HepG2 (cell line): ENCODE measurements around the gene CHD9. TPM values are rescaled to one million over a fixed set of nuclear protein-coding genes. Genes with fewer than 3 reads are reported as not detected.

Experiments
- ARNTL ChIP-seq: sonication (generic); formaldehyde crosslinking; IDR thresholded peaks from 2 replicates; pipeline ENCODE4 v1.4.0; 2020; ENCODE audit warnings: mild to moderate bottlenecking, missing genetic modification reagents
- FOXA3 ChIP-seq: IDR thresholded peaks from 2 replicates; pipeline ENCODE4 v1.6.1; 2016; ENCODE audit warnings: missing genetic modification reagents, missing compliant biosample characterization
- GLI4 ChIP-seq: sonication (generic); formaldehyde crosslinking; IDR thresholded peaks from 2 replicates; pipeline ENCODE4 v1.5.1; 2020; ENCODE audit warnings: missing genetic modification reagents, mild to moderate bottlenecking, moderate library complexity, borderline replicate concordance
- JUNB ChIP-seq: sonication (generic); formaldehyde crosslinking; IDR thresholded peaks from 2 replicates; pipeline ENCODE4 v1.8.0; 2022; ENCODE audit warnings: missing genetic modification reagents, mild to moderate bottlenecking, borderline replicate concordance
- MLLT10 ChIP-seq: sonication (generic); formaldehyde crosslinking; IDR thresholded peaks from 2 replicates; pipeline ENCODE4 v1.4.0; 2020; ENCODE audit warnings: missing genetic modification reagents
- NFKB2 ChIP-seq: sonication (generic); formaldehyde crosslinking; IDR thresholded peaks from 2 replicates; pipeline ENCODE4 v1.4.0; 2020; ENCODE audit warnings: missing genetic modification reagents, borderline replicate concordance
- PRMT3 ChIP-seq: sonication (generic); formaldehyde crosslinking; IDR thresholded peaks from 2 replicates; pipeline ENCODE4 v1.8.1; 2022; ENCODE audit warnings: low read depth, mild to moderate bottlenecking, moderate library complexity, missing genetic modification reagents, borderline replicate concordance
- RBM22 ChIP-seq: fragments of 200-400 bp; formaldehyde crosslinking; optimal IDR thresholded peaks from 2 replicates; pipeline ENCODE3; 2017; ENCODE audit warnings: mild to moderate bottlenecking, low read length, moderate library complexity
- SNAI1 ChIP-seq: sonication (generic); formaldehyde crosslinking; IDR thresholded peaks from 2 replicates; pipeline ENCODE4 v1.5.0; 2020; ENCODE audit warnings: mild to moderate bottlenecking, missing genetic modification reagents, borderline replicate concordance
- ZFP62 ChIP-seq: sonication (generic); formaldehyde crosslinking; IDR thresholded peaks from 2 replicates; pipeline ENCODE4 v1.4.0; 2020; ENCODE audit warnings: missing genetic modification reagents
- ZMAT3 ChIP-seq: sonication (generic); formaldehyde crosslinking; conservative IDR thresholded peaks from 2 replicates; pipeline ENCODE4 v1.7.0; 2021; ENCODE audit warnings: missing genetic modification reagents
- ZNF510 ChIP-seq: sonication (generic); formaldehyde crosslinking; IDR thresholded peaks from 2 replicates; pipeline ENCODE4 v1.4.0; 2020; ENCODE audit warnings: low read depth, mild to moderate bottlenecking, missing genetic modification reagents
- ZNF556 ChIP-seq: sonication (generic); formaldehyde crosslinking; IDR thresholded peaks from 2 replicates; pipeline ENCODE4 v1.4.0; 2020; ENCODE audit warnings: mild to moderate bottlenecking, missing genetic modification reagents, borderline replicate concordance
- ZNF570 ChIP-seq: sonication (generic); formaldehyde crosslinking; IDR thresholded peaks from 2 replicates; pipeline ENCODE4 v1.4.0; 2020; ENCODE audit warnings: mild to moderate bottlenecking, missing genetic modification reagents, borderline replicate concordance
- ZNF781 ChIP-seq: sonication (generic); formaldehyde crosslinking; IDR thresholded peaks from 2 replicates; pipeline ENCODE4 v1.5.1; 2020; ENCODE audit warnings: borderline replicate concordance, mild to moderate bottlenecking, missing genetic modification reagents; ENCODE audit errors: not compliant biosample characterization
- polyA plus RNA-seq, 8 experiments: library from polyadenylated mRNA; depleted of rRNA in 3 of 8; stranded (reverse) in 7 of 8; unstranded in 1 of 8; fragments of >200 nt; fragmentation: Illumina TruSeq in 4 of 8; extraction: Trizol in 4 of 8; gene quantifications; 2 replicates each; pipeline versions ENCODE4 v1.2.1 to v1.2.3, GENCODE V29; 2011 to 2016; ENCODE audit warnings: low read depth in 4 of 8, missing spikeins in 1 of 8, mixed read lengths in 1 of 8; ENCODE audit not compliant: insufficient read depth in 1 of 8
- total RNA-seq, 5 experiments: library from RNA; depleted of rRNA; stranded (reverse); fragments of >200 nt; fragmentation: Illumina TruSeq; extraction: Trizol; gene quantifications; 2 replicates each; pipeline ENCODE4 v1.2.3, GENCODE V29; 2016; ENCODE audit warnings: low read depth in 1 of 5
- TF ChIP-seq, protein P1 (sequence below): sonication (generic); formaldehyde crosslinking; IDR thresholded peaks from 2 replicates; pipeline ENCODE4 v1.4.0; 2020; ENCODE audit warnings: low read depth, missing genetic modification reagents
- TF ChIP-seq, protein P2 (sequence below): sonication (generic); formaldehyde crosslinking; IDR thresholded peaks from 2 replicates; pipeline ENCODE4 v1.8.1; 2023; ENCODE audit warnings: mild to moderate bottlenecking, inconsistent platforms, moderate library complexity, missing genetic modification reagents, borderline replicate concordance
- TF ChIP-seq, protein P3 (sequence below): sonication (generic); formaldehyde crosslinking; IDR thresholded peaks from 2 replicates; pipeline ENCODE4 v1.5.0; 2020; ENCODE audit warnings: mild to moderate bottlenecking, missing genetic modification reagents

CHD9 gene
- total and polyA plus RNA-seq, 2 of the 13 experiments (the other 11 are each of a cell fraction or from before 2014, with no cell fraction given): 23.4 to 27.7 TPM

DNA sequence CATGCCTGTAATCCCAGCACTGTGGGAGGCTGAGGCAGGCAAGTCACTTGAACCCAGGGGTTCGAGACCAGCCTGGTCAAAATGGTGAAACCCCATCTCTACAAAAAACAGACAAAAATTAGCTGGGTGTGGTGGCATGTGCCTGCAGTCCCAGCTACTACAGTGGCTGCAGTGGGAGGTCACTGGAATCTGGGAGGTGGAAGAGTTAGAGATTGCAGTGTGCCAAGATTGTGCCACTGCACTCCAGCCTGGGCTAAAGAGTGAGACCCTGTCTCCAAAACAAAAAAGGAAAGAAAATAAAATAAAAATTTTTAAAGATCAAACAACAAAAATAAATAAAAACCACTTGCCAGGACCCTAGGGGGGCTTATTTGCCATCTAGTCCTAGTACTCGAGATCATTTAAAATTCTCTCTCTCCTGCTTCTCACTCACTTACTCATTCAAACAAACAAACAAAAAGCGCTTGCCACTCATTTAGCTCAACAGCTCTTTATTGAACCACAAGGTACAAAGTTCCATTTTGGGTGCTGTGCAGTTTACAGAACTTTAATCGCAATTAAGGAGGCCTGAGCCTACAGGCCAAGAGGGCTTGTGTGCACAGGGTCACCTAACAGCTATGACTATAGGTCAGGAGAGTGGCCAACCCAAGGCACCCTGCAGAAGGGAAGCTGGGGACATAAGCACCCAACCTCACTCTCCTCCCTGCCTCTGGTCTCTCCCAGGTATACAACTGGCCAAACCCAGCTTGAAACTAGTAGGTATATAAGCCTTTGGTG is 6.5 kb upstream of the CHD9 start (continued):
- TF ChIP-seq, protein P1, sequence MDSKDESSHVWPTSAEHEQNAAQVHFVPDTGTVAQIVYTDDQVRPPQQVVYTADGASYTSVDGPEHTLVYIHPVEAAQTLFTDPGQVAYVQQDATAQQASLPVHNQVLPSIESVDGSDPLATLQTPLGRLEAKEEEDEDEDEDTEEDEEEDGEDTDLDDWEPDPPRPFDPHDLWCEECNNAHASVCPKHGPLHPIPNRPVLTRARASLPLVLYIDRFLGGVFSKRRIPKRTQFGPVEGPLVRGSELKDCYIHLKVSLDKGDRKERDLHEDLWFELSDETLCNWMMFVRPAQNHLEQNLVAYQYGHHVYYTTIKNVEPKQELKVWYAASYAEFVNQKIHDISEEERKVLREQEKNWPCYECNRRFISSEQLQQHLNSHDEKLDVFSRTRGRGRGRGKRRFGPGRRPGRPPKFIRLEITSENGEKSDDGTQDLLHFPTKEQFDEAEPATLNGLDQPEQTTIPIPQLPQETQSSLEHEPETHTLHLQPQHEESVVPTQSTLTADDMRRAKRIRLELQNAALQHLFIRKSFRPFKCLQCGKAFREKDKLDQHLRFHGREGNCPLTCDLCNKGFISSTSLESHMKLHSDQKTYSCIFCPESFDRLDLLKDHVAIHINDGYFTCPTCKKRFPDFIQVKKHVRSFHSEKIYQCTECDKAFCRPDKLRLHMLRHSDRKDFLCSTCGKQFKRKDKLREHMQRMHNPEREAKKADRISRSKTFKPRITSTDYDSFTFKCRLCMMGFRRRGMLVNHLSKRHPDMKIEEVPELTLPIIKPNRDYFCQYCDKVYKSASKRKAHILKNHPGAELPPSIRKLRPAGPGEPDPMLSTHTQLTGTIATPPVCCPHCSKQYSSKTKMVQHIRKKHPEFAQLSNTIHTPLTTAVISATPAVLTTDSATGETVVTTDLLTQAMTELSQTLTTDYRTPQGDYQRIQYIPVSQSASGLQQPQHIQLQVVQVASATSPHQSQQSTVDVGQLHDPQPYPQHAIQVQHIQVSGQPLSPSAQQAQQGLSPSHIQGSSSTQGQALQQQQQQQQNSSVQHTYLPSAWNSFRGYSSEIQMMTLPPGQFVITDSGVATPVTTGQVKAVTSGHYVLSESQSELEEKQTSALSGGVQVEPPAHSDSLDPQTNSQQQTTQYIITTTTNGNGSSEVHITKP (CRISPR knock-in tag): 0 out of 2 replicates have a peak, but pooled peaks have one; percentile 16
- TF ChIP-seq ZNF510 (CRISPR knock-in tag): no peak
- TF ChIP-seq RBM22: no peak
- TF ChIP-seq ZMAT3: peak; percentile 52; the same call in 1 of the 2 replicates
- no peak for TF ChIP-seq ZFP62 (CRISPR knock-in tag)
- TF ChIP-seq ARNTL (CRISPR knock-in tag): peak; percentile 77; the same call in 1 of the 2 replicates
- no peak for TF ChIP-seq PRMT3 (CRISPR knock-in tag)
- TF ChIP-seq ZNF556: peak; percentile 67; the same call in 1 of the 2 replicates
- peak; percentile 81 for TF ChIP-seq FOXA3 (CRISPR knock-in tag)
- no peak for TF ChIP-seq NFKB2 (CRISPR knock-in tag)
- TF ChIP-seq JUNB (CRISPR knock-in tag): no peak
- no peak for TF ChIP-seq ZNF570
- TF ChIP-seq, protein P2, sequence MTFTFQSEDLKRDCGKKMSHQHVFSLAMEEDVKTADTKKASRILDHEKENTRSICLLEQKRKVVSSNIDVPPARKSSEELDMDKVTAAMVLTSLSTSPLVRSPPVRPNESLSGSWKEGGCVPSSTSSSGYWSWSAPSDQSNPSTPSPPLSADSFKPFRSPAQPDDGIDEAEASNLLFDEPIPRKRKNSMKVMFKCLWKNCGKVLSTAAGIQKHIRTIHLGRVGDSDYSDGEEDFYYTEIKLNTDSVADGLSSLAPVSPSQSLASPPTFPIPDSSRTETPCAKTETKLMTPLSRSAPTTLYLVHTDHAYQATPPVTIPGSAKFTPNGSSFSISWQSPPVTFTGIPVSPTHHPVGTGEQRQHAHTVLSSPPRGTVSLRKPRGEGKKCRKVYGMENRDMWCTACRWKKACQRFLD (CRISPR knock-in tag): no peak
- TF ChIP-seq SNAI1 (CRISPR knock-in tag): no peak
- TF ChIP-seq GLI4: no peak
- no peak for TF ChIP-seq MLLT10 (CRISPR knock-in tag)
- TF ChIP-seq, protein P3, sequence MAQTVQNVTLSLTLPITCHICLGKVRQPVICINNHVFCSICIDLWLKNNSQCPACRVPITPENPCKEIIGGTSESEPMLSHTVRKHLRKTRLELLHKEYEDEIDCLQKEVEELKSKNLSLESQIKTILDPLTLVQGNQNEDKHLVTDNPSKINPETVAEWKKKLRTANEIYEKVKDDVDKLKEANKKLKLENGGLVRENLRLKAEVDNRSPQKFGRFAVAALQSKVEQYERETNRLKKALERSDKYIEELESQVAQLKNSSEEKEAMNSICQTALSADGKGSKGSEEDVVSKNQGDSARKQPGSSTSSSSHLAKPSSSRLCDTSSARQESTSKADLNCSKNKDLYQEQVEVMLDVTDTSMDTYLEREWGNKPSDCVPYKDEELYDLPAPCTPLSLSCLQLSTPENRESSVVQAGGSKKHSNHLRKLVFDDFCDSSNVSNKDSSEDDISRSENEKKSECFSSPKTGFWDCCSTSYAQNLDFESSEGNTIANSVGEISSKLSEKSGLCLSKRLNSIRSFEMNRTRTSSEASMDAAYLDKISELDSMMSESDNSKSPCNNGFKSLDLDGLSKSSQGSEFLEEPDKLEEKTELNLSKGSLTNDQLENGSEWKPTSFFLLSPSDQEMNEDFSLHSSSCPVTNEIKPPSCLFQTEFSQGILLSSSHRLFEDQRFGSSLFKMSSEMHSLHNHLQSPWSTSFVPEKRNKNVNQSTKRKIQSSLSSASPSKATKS (CRISPR knock-in tag): no peak
- TF ChIP-seq ZNF781 (CRISPR knock-in tag): no peak
